Neural cell (in vitro differentiated cells): Measurements from ENCODE around the gene LIN7B.

Source experiments
- EP300 ChIP-seq: fragments of 450-650 bp; conservative IDR thresholded peaks from 2 replicates; pipeline ENCODE4 v1.6.1; 2014; ENCODE audit warnings: antibody characterized with exemption, mild to moderate bottlenecking, moderate library complexity; ENCODE audit not compliant: poor library complexity, severe bottlenecking
- POLR2AphosphoS5 ChIP-seq: IDR thresholded peaks from 2 replicates; pipeline ENCODE4 v1.6.1; 2012
- TF ChIP-seq, protein P1 (sequence below): fragments of 450-650 bp; IDR thresholded peaks from 2 replicates; pipeline ENCODE4 v1.5.1; 2014; ENCODE audit warnings: antibody characterized with exemption, mild to moderate bottlenecking, moderate library complexity; ENCODE audit not compliant: poor library complexity, severe bottlenecking
- TF ChIP-seq, protein P2 (sequence below): IDR thresholded peaks from 2 replicates; pipeline ENCODE4 v1.6.1; 2012; ENCODE audit warnings: borderline replicate concordance

DNA sequence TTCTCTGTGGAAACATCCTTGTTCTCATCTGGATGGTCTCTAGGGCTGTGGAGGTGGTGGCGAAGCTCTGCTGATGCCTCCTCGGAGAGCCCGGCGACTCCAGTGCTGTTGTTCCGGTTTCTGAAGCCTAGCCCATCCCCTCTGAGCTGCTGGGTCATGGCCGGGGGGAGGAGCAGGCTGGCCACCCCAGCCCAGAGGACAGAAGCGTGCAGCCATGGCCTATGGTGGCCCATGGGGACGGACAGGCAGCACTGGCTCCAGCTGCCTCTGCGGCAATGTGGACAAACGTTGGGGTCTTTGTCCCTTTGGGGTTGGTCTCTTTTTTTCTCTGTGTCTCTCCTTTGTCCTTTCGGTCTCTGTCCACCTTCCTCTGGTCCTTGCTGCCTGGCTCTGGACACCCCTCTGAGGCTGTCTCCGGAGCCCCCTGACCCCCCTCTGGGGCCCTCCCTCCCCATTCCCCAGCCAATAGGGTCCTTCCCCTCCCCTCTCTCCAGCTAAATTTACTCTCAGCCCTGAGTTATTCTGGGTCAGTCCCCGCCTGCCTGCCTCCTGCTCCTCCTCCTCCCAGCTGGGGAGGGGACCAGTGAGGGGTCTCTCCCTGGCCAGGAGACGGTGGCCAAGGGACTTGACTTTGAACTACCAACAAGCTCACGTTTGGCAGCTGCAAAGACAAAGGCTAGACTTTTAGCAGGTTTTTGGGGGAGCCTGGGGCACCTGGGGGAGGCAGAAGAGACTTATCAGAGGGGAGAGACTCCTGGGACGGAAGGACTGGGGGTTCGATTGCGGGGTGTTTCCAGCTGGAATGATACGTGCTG is 41.0 kb downstream of the LIN7B start, which contains the start of gene HRC:
- TF ChIP-seq, protein P1, sequence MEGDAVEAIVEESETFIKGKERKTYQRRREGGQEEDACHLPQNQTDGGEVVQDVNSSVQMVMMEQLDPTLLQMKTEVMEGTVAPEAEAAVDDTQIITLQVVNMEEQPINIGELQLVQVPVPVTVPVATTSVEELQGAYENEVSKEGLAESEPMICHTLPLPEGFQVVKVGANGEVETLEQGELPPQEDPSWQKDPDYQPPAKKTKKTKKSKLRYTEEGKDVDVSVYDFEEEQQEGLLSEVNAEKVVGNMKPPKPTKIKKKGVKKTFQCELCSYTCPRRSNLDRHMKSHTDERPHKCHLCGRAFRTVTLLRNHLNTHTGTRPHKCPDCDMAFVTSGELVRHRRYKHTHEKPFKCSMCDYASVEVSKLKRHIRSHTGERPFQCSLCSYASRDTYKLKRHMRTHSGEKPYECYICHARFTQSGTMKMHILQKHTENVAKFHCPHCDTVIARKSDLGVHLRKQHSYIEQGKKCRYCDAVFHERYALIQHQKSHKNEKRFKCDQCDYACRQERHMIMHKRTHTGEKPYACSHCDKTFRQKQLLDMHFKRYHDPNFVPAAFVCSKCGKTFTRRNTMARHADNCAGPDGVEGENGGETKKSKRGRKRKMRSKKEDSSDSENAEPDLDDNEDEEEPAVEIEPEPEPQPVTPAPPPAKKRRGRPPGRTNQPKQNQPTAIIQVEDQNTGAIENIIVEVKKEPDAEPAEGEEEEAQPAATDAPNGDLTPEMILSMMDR: no peak
- TF ChIP-seq EP300: no peak
- TF ChIP-seq, protein P2, sequence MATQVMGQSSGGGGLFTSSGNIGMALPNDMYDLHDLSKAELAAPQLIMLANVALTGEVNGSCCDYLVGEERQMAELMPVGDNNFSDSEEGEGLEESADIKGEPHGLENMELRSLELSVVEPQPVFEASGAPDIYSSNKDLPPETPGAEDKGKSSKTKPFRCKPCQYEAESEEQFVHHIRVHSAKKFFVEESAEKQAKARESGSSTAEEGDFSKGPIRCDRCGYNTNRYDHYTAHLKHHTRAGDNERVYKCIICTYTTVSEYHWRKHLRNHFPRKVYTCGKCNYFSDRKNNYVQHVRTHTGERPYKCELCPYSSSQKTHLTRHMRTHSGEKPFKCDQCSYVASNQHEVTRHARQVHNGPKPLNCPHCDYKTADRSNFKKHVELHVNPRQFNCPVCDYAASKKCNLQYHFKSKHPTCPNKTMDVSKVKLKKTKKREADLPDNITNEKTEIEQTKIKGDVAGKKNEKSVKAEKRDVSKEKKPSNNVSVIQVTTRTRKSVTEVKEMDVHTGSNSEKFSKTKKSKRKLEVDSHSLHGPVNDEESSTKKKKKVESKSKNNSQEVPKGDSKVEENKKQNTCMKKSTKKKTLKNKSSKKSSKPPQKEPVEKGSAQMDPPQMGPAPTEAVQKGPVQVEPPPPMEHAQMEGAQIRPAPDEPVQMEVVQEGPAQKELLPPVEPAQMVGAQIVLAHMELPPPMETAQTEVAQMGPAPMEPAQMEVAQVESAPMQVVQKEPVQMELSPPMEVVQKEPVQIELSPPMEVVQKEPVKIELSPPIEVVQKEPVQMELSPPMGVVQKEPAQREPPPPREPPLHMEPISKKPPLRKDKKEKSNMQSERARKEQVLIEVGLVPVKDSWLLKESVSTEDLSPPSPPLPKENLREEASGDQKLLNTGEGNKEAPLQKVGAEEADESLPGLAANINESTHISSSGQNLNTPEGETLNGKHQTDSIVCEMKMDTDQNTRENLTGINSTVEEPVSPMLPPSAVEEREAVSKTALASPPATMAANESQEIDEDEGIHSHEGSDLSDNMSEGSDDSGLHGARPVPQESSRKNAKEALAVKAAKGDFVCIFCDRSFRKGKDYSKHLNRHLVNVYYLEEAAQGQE: no peak
- TF ChIP-seq POLR2AphosphoS5: no peak
